Measurements from ENCODE around the gene MMS22L.

Gene MMS22L

DNA sequence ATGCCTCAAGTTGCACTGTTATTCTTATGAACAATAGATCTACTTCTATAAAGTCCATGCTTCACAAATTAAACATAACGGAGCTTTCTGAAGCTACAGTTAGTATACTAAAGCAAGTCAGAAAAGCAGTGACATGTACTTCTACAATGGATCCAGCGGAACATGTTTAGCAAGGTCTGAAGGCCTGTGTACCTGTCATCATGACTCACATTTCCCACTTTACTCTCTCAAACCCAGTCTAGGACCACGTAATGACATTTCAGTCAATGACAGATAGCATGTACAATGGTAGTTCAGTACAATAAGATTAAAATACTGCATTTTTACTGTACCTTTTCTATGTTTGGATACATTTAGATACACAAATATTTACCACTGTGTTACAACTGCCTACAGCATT is 132.1 kb downstream of the MMS22L start:
- no peak for DNase-seq (ENCODE audit: extremely low read depth in 1 of 2, low read depth in 1 of 2)

DNA sequence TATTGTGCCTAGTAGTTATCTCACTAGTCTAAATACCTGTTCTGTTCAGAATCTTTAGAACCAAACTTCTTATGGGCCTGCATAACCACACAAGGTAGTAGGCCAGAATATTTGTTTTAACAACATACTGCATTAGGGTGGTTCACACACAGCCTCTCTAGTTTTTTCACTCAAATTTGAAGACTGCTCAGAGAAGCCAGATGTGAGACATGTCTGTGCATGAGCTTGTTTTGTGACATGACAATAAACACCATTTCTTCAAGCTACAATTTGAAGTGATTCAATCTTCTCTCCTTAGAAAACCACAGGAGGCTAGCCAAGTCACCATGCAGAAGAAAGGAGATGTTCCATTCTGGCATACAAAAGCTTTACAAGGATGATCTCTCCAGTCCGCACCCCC is 135.6 kb downstream of the MMS22L start:
- DNase-seq (ENCODE audit: extremely low read depth in 1 of 2, low read depth in 1 of 2), result no peak

DNA sequence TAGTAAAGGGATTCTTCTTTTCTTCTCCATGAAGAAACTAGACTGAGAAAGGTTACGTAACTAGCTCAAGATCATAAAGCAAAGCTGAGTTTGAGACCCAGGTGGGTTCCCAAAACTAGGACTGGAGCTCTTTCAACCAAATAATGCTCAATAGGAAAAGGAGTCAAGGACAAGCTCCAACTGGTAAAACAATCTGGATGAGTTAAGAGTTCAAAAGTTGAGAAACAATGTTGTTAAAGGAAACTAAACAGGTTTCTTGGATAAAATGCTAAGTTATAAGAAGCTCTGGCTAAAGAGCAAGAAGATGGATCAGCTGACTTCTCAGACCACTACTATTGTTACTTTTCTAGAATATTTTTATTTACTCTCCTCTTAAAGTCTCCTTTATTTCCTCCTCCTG is 137.3 kb downstream of the MMS22L start:
- no peak for DNase-seq (ENCODE audit: extremely low read depth in 1 of 2, low read depth in 1 of 2)

DNA sequence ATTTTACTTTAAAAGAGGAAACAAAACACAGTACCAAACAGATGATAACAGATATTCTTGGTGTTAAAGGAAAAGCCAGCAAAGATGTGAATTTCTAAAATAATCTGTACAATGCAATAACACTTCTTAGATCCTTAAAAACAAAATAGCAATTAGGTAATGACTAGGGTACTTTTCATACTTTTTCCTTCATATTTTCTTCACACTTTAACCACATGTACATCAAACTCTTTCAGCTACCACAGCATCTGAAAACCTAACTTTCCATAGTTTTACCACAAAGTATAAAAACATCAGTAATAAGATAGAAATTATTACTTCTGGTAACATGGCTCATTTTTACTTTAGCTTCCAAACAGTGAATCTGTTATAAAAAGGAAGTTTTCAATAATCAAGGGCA is 141.3 kb downstream of the MMS22L start:
- no peak for DNase-seq (ENCODE audit: extremely low read depth in 1 of 2, low read depth in 1 of 2)

DNA sequence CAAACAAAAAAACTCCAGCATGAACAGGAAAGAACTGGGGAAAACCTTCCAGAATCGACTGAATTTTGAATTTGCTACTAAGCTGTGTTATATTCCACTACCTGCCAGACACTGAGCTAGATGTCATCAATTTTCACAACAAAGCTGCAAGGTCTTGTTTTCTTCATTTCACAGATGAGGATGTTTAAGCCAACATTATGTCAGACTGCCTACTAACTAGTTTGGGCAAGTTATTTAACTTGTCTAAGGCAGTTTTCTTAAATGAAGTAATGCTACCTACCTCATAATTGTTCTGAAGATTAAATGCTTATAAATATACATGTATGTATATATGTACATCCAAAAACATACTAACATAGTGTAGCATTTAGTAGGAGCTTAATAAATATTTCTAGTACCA is 144.4 kb downstream of the MMS22L start:
- no peak for DNase-seq (ENCODE audit: extremely low read depth in 1 of 2, low read depth in 1 of 2)

DNA sequence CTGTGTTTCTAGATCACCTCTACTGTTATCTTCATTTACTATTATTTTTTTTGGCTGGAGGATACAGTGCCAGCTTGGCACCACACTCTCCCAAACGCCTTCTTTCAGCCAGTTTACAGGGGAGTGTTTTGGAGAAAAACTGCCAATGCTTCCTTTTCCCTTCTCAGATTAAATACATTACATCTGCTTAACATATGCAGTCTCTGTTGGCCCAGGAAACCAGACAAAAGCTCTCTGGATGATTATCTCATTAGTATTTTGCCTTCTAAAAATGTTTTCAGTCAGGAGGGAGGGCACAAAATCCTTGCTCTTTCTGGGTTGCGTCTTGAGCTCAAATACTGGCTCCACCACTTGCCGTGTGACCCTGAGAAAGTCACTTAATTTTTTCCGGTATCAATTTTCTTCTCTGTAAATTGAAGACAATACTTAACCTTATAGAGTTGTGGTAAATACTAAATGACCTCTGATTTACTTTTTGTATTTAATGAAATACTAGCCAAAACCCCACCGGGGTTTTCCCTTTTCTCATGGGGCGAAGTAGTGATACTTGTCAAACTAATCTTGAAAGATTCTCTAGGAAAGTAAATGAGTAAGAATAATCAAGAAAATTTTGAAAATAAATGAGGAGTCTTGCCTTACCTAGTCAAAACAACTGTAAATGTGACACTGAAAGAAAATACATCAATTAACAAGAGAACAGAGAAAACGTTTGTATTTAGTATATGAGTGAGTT is 146.2 kb downstream of the MMS22L start:
- DNase-seq (ENCODE audit: extremely low read depth in 1 of 2, low read depth in 1 of 2), result no peak

DNA sequence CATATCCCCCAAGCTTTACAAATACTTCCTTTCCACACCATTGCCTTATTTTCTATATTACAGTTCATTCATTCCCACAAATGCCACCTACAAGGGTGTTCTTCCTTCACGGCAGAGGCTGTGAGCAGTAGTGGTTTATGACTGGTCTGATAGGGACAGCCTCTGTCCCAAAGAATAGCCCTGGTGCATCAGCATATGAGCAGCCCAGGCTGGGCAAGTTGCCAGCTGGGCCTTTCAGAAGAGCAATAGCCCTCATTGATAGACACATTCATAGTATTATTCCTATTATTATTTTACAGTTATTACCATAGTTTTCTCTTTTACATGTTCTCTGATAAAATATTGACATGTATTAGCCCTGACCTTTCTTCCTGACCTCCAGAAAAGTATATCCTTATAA is 149.9 kb downstream of the MMS22L start:
- no peak for DNase-seq (ENCODE audit: extremely low read depth in 1 of 2, low read depth in 1 of 2)

DNA sequence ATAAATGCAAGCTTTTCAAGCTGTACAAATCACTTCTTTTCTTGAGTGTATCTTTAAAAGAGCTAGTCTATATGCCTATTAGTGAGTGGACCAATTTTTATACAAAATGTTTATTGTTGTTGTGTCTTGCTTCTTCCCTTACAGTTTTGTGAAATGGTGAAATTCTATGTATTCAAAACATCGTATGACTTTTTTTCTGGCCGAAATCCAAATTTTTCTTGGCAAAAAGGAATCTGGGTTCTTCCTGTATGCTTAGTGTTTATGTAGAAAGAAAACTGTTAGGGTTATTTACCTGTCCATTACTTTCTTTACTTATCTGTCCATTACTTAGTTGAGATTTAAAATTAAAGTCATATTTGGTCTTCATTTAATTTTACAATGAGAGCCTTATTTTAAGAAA is 153.9 kb downstream of the MMS22L start:
- DNase-seq (ENCODE audit: extremely low read depth in 1 of 2, low read depth in 1 of 2), result no peak

DNA sequence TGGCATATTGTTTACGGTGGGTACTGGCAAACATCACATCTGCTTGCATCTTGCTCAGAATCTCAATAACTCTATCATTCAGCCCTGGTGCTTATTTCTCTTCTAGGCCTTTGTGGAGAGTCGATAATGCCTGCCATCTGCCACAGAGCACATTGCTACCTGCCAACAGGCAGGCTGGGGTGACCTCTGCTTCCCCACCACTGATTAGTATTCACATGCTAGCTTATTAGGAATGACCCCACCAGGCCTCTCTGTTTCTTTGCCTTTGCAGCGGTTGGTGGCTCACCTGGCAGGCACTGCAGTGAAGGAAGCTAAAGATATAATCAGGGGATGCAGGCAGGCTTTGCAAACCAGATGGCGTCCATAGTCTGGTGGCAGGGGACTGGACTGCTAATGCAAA is 154.5 kb downstream of the MMS22L start:
- DNase-seq (ENCODE audit: extremely low read depth in 1 of 2, low read depth in 1 of 2), result no peak

- DNase-seq (ENCODE audit: extremely low read depth in 1 of 2, low read depth in 1 of 2), result no peak
These were observed 159.4 kb downstream of the MMS22L start for GRCh38 chr6:97123652-97124051.

- DNase-seq (ENCODE audit: extremely low read depth in 1 of 2, low read depth in 1 of 2), result no peak
These were observed 159.9 kb downstream of the MMS22L start for GRCh38 chr6:97123112-97123511.

DNA sequence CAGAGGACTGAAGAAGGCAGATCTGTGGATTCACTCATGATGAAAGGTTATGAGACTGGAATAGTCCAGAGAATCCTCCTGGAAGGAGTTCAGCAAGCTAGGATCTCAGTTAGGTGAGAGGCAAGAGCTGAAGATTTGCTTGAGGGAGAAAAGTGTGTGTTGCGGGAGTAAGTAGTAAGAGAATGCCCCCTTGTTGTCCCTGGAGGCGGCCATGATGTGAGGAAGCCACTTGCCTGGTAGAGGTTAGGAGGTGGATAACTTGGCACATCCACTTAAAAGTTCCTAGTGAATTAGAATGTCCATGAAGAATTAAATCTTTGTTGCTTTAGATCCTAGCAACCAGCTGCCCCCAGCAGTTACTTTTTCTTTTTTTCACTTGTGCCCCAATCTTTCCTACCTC is 162.5 kb downstream of the MMS22L start:
- DNase-seq (ENCODE audit: extremely low read depth in 1 of 2, low read depth in 1 of 2), result no peak

GRCh38 chr6:97114645-97115044 is 168.4 kb downstream of the MMS22L start:
- DNase-seq (ENCODE audit: extremely low read depth in 1 of 2, low read depth in 1 of 2), result no peak

GRCh38 chr6:97113170-97113569 is 169.8 kb downstream of the MMS22L start:
- peak in 1 of 2 donors; percentile 30 for DNase-seq (ENCODE audit: extremely low read depth in 1 of 2, low read depth in 1 of 2)

DNA sequence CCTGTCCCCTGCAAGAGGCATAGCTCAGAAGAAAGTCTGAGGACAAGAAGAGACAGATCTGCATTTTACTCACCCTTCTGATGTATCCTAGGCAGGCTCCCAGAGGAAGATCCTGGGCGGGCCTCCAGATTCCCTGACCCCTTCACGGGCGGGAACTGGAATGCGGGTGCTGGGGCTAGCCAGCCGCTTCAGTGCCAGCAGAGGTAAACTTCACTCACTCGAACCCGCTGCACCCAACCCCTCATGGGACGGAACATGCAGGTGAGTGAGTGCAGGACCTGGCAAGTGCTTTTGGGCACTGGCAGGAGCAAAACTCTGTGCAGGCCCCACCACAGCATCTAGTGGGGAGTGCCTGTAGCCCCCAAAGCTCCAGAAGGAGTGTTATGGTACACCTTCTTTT is 171.8 kb downstream of the MMS22L start:
- no peak for DNase-seq (ENCODE audit: extremely low read depth in 1 of 2, low read depth in 1 of 2)

DNA sequence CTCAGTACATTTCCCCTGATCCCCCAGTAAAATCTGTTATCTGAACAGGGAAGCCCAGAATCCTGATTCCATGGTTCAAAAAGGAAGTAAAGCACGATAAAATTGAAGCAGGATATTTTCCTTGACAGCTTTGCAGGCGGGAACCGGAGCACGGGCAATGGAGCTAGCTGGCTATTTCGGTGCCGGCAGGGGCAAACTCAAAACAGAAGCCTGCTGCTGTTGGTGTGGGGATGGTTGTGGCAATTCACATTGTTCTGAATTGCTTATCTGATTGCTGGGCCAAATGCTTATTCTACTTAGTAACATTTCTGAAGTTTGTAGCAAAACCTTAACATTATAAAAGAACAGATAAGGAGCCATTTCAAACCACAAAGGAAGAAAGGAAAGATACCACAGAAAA is 172.4 kb downstream of the MMS22L start:
- no peak for DNase-seq (ENCODE audit: extremely low read depth in 1 of 2, low read depth in 1 of 2)

DNA sequence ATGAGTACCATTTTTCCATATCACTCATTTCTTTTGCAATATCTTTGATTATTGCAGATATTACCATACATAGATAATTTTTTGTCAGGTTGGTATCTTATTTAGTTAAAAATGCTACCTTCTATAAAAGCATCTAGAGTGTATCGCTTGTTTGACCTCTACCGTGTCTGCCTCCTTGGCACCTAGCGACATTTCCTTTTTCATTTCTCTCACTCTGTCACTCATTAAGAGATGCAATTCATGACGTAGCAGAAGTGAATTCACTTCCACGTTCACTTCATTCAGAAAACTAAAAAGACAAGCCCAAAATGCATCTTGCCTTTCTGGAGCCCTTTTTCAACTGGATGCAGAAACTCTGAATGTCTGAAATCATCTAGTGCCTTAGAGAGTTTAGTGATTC is 172.9 kb downstream of the MMS22L start:
- DNase-seq (ENCODE audit: extremely low read depth in 1 of 2, low read depth in 1 of 2), result no peak

DNA sequence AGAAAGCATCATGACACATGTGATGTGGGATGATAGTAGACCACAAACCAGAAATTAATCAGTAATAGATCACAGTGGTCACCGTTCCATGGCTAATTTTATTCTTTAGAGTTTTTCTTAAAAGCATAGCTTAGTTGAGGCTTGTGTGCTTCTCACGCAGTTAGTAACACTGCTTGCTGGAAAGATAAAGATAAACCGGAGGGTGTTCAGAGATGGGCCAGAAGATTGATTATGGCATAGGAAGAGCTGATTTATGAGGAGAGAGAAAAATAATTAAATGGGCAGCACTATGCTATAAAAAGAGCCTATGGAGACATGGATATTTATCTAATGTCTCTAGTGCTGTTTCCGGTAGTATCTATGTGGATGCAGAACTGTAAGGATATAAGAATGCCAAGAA is 173.6 kb downstream of the MMS22L start:
- DNase-seq (ENCODE audit: extremely low read depth in 1 of 2, low read depth in 1 of 2), result no peak

- no peak for DNase-seq (ENCODE audit: extremely low read depth in 1 of 2, low read depth in 1 of 2)
These were observed 180.7 kb downstream of the MMS22L start for GRCh38 chr6:97102145-97102790.

DNA sequence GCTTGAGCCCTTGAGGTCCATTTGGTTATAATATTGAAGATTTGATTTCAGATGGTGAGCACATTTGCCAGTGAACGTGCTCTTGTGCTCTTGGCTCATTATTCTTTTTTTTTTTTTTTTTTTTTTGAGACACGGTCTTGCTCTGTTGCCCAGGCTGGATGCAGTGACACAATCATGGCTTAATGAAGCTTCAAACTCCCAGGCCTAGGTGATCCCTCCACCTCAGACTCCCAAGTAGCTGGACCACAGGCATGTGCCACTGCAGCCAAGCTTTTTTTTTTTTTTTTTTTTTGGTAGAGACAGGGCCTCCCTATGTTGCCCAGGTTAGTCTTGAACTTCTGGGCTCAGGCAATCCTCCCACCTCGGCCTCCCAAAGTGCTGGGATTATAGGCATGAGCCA is 182.3 kb downstream of the MMS22L start:
- DNase-seq (ENCODE audit: extremely low read depth in 1 of 2, low read depth in 1 of 2), result no peak

DNA sequence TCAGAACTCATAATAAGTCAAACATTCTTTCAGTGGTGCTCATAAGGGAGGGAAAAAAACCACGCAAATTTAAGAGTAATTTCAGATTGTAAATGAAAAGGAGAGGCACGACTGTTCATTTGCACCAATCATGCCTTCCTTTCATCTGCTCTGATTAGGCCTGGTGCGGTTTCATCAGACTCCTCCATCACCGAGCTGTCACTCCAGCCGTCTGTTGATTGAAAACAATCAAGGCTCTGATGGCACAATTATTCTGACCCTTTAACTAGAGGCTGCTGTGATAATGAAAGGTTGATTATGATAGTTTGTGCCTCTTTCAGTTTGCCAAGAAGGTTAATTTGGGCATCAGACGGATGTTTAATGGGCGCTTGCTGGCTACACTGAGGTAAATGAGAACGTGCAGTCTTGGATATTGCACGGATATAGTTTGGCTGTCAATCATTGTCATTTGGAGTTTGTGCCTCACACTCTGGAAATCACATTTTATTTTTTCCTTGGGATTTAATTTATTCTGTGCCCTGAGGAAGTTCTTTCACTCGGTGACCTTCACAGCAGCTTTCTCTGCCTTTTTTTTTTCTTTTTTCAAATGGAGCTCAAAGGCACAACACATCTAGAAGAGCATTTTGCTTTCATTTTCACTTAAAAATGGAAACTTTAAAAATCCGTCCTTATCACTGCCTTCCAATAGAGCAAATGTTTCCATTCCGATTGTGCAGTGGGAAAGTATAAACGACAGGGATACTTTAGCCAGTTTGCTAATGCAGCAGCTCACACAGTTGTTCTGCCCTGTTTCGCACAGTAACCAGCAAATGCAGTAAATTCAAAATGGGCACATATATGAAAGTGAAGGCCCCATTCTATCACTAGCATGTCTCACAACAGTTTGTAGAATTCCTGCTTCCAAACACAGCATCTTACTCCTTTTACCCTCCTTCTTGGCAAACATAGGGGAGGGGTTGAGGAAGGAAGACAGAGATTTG is 185.7 kb downstream of the MMS22L start:
- no peak for DNase-seq (ENCODE audit: extremely low read depth in 1 of 2, low read depth in 1 of 2)
